Measurements from ENCODE around the gene NDUFS4.

GRCh38 chr5:53568401-53568800, 8.0 kb downstream of the NDUFS4 start:
- no peak for TF ChIP-seq CTCF (IDR thresholded peaks at IDR 0.05)
- TF ChIP-seq, protein P1, sequence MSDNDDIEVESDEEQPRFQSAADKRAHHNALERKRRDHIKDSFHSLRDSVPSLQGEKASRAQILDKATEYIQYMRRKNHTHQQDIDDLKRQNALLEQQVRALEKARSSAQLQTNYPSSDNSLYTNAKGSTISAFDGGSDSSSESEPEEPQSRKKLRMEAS (IDR thresholded peaks at IDR 0.05; ENCODE audit: low read depth) = no peak
- TF ChIP-seq MEF2A (IDR thresholded peaks at IDR 0.05; ENCODE audit: borderline replicate concordance, low read depth) = no peak
- no peak for TF ChIP-seq NRF1 (IDR thresholded peaks at IDR 0.05; ENCODE audit: low read depth, low read length)
- TF ChIP-seq, protein P2, sequence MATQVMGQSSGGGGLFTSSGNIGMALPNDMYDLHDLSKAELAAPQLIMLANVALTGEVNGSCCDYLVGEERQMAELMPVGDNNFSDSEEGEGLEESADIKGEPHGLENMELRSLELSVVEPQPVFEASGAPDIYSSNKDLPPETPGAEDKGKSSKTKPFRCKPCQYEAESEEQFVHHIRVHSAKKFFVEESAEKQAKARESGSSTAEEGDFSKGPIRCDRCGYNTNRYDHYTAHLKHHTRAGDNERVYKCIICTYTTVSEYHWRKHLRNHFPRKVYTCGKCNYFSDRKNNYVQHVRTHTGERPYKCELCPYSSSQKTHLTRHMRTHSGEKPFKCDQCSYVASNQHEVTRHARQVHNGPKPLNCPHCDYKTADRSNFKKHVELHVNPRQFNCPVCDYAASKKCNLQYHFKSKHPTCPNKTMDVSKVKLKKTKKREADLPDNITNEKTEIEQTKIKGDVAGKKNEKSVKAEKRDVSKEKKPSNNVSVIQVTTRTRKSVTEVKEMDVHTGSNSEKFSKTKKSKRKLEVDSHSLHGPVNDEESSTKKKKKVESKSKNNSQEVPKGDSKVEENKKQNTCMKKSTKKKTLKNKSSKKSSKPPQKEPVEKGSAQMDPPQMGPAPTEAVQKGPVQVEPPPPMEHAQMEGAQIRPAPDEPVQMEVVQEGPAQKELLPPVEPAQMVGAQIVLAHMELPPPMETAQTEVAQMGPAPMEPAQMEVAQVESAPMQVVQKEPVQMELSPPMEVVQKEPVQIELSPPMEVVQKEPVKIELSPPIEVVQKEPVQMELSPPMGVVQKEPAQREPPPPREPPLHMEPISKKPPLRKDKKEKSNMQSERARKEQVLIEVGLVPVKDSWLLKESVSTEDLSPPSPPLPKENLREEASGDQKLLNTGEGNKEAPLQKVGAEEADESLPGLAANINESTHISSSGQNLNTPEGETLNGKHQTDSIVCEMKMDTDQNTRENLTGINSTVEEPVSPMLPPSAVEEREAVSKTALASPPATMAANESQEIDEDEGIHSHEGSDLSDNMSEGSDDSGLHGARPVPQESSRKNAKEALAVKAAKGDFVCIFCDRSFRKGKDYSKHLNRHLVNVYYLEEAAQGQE (IDR thresholded peaks at IDR 0.05; ENCODE audit: low read depth, low read length) = no peak
- no peak for TF ChIP-seq POLR2AphosphoS5 (IDR thresholded peaks at IDR 0.05; ENCODE audit: low read depth, low read length)
- no peak for TF ChIP-seq EZH2phosphoT487 (IDR thresholded peaks at IDR 0.05; ENCODE audit: borderline replicate concordance, low read depth)
- TF ChIP-seq YY1 (IDR thresholded peaks at IDR 0.05; ENCODE audit: low read depth) = no peak
- TF ChIP-seq EP300 (IDR thresholded peaks at IDR 0.05; ENCODE audit: borderline replicate concordance in 1 of 2, low read depth in 1 of 2, low read length in 1 of 2) = no peak
- TF ChIP-seq SIN3A (IDR thresholded peaks at IDR 0.05; ENCODE audit: borderline replicate concordance, low read depth, low read length) = no peak
- no peak for TF ChIP-seq RFX5 (IDR thresholded peaks at IDR 0.05; ENCODE audit: low read length)
- TF ChIP-seq CHD2 (IDR thresholded peaks at IDR 0.05; ENCODE audit: low read length, partially characterized antibody) = no peak
- no peak for TF ChIP-seq GATA2 (CRISPR knock-in tag; IDR thresholded peaks at IDR 0.05)
